Measurements from ENCODE around the gene WDR7.

WDR7 gene

DNA sequence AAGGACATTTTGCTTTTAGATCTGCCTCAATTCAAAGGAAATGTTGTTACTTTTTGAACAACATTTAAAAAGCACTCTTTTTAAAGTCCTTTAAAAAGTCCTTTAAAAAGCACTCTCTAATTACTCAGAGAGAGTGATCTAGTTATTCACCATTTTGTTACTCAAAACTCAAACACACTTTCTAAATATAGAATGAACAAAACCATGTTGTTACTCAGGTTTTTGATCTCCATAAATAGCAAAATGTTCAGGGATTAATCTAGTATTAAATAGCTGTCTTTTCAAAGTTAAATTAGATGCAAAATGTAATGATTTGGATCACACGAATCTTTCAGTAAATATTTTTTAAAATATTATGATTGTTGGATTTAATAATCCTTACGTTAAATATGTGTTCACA lies 352.2 kb downstream of the WDR7 start:
- H2BK12ac ChIP-seq (ENCODE audit: low read length), result no peak overlapping the region
- H3K4ac ChIP-seq (ENCODE audit: low read length), result no peak overlapping the region
- DNase-seq (ENCODE audit: low spot score), result no peak

GRCh38 chr18:57004366-57005121 lies 353.4 kb downstream of the WDR7 start:
- H3K4me3 ChIP-seq (ENCODE audit: low read length in 2 of 2), result no peak overlapping the region
- H3K27ac ChIP-seq (replicated peaks; ENCODE audit: low read length), result no peak overlapping the region
- H3K4me1 ChIP-seq (ENCODE audit: control insufficient read depth in 2 of 2, insufficient read depth in 1 of 2, low read depth in 1 of 2, low read length in 2 of 2), result peaks cover 0 to 22% of the 10 kb centered on the region in 2 donors
- H3K18ac ChIP-seq (ENCODE audit: low read length), result no peak overlapping the region
- H2BK5ac ChIP-seq (ENCODE audit: low read length), result no peak overlapping the region
- no peak overlapping the region for H3K4ac ChIP-seq (ENCODE audit: low read length)
- no peak overlapping the region for H2BK12ac ChIP-seq (ENCODE audit: low read length)
- H4K91ac ChIP-seq (ENCODE audit: low read depth, low read length, poor library complexity), result no peak overlapping the region
- H2AK5ac ChIP-seq (ENCODE audit: low read depth, low read length), result no peak overlapping the region
- H3K79me1 ChIP-seq (ENCODE audit: low read depth, low read length), result no peaks in the 10 kb centered on the region
- no peaks in the 10 kb centered on the region for H3K9me3 ChIP-seq (replicated peaks in 1 of 2; ENCODE audit: control insufficient read depth in 2 of 2, insufficient read depth in 1 of 2, low read depth in 1 of 2, low read length in 2 of 2)
- H3K9ac ChIP-seq (ENCODE audit: low read depth, low read length, poor library complexity), result no peak overlapping the region
- no peak overlapping the region for H2BK15ac ChIP-seq (ENCODE audit: low read length)
- H3K23ac ChIP-seq (ENCODE audit: low read depth, low read length, poor library complexity), result no peak overlapping the region
- no peak for DNase-seq (ENCODE audit: low spot score)
- WGBS, 2 donors (ENCODE audit: extremely low coverage in 2 of 2, insufficient read length in 2 of 2, insufficient replicate concordance in 1 of 2), result no CpG with 5 or more reads among the region's 5 CpGs
- no peak overlapping the region for H3K14ac ChIP-seq (ENCODE audit: low read length)
- H3K27me3 ChIP-seq (ENCODE audit: control insufficient read depth in 3 of 3, insufficient read depth in 3 of 3, low read depth in 1 of 3, low read length in 3 of 3), result no peaks in the 10 kb centered on the region
- no peak overlapping the region for H3K4me2 ChIP-seq (ENCODE audit: insufficient read depth, low read length, poor library complexity, severe bottlenecking)
- no peak overlapping the region for H2AFZ ChIP-seq (ENCODE audit: low read length)
- no peak overlapping the region for H4K8ac ChIP-seq (ENCODE audit: low read depth, low read length)
- H2BK120ac ChIP-seq (ENCODE audit: low read depth, low read length), result no peak overlapping the region
- no peaks in the 10 kb centered on the region for H3K36me3 ChIP-seq (replicated peaks in 1 of 2; ENCODE audit: control insufficient read depth in 2 of 2, insufficient read depth in 2 of 2, low read length in 2 of 2)

More for the DNA sequence above, 352.2 kb downstream of the WDR7 start:
- Histone ChIP-seq H3K9me3 (replicated peaks in 1 of 2; ENCODE audit: control insufficient read depth in 2 of 2, insufficient read depth in 1 of 2, low read depth in 1 of 2, low read length in 2 of 2) (no peaks in the 10 kb centered on the region), H4K8ac (ENCODE audit: low read depth, low read length) (no peak overlapping the region), H2BK120ac (ENCODE audit: low read depth, low read length) (no peak overlapping the region), H3K36me3 (replicated peaks in 1 of 2; ENCODE audit: control insufficient read depth in 2 of 2, insufficient read depth in 2 of 2, low read length in 2 of 2) (no peaks in the 10 kb centered on the region), H2BK15ac (ENCODE audit: low read length) (no peak overlapping the region), H3K14ac (ENCODE audit: low read length) (no peak overlapping the region), H3K79me1 (ENCODE audit: low read depth, low read length) (no peaks in the 10 kb centered on the region), H3K9ac (ENCODE audit: low read depth, low read length, poor library complexity) (no peak overlapping the region), H3K4me3 (ENCODE audit: low read length in 2 of 2) (no peak overlapping the region), H2BK5ac (ENCODE audit: low read length) (no peak overlapping the region), H3K27me3 (ENCODE audit: control insufficient read depth in 3 of 3, insufficient read depth in 3 of 3, low read depth in 1 of 3, low read length in 3 of 3) (no peaks in the 10 kb centered on the region), H4K91ac (ENCODE audit: low read depth, low read length, poor library complexity) (no peak overlapping the region), H3K18ac (ENCODE audit: low read length) (no peak overlapping the region), H3K4me2 (ENCODE audit: insufficient read depth, low read length, poor library complexity, severe bottlenecking) (no peak overlapping the region), H3K23ac (ENCODE audit: low read depth, low read length, poor library complexity) (no peak overlapping the region), H3K4me1 (ENCODE audit: control insufficient read depth in 2 of 2, insufficient read depth in 1 of 2, low read depth in 1 of 2, low read length in 2 of 2) (peaks cover 0 to 22% of the 10 kb centered on the region in 2 donors), H3K27ac (replicated peaks; ENCODE audit: low read length) (no peak overlapping the region), H2AK5ac (ENCODE audit: low read depth, low read length) (no peak overlapping the region), H2AFZ (ENCODE audit: low read length) (no peak overlapping the region)
- WGBS, 2 donors (ENCODE audit: extremely low coverage in 2 of 2, insufficient read length in 2 of 2, insufficient replicate concordance in 1 of 2), result no CpG with 5 or more reads among the region's 2 CpGs

DNA sequence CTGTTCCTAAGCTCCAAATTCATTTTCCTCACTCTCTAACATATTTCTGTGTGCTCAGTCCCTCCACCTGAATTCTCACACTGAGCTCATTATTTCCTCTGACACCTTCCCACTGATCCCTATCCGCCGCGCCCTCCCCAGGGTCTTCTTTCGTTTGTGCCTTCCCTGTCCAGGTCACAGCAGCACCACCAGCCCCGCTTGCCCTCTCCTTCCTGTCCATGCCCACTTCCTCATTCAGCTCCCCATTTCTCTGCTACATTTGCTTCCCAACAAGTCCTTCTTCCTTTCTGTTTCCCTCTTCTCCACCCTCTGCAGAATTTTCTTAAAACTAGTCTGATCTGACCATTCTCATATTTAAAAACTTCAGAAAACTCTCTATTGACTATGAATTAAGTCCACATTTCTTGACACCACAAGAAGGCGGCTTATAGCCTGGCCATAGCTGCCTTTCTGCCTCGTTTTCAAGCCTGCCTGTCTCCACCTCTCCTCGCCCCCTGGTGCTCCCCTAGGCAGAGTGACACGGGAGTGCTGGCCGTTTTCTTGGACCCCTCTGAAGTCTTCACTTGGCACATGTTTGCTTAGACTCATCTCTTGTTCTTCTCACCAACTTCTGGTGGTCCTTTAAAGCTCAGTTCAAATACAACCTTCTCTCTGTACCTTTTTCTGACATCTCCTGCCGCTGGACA lies 357.0 kb downstream of the WDR7 start:
- Histone ChIP-seq H2BK15ac (ENCODE audit: low read length) (no peak overlapping the region), H3K4me1 (ENCODE audit: control insufficient read depth in 2 of 2, insufficient read depth in 1 of 2, low read depth in 1 of 2, low read length in 2 of 2) (peaks cover 0 to 5% of the 10 kb centered on the region in 2 donors), H3K14ac (ENCODE audit: low read length) (no peak overlapping the region), H3K4ac (ENCODE audit: low read length) (no peak overlapping the region), H2BK120ac (ENCODE audit: low read depth, low read length) (no peak overlapping the region), H2AK5ac (ENCODE audit: low read depth, low read length) (no peak overlapping the region), H3K36me3 (replicated peaks in 1 of 2; ENCODE audit: control insufficient read depth in 2 of 2, insufficient read depth in 2 of 2, low read length in 2 of 2) (no peaks in the 10 kb centered on the region), H3K4me2 (ENCODE audit: insufficient read depth, low read length, poor library complexity, severe bottlenecking) (no peak overlapping the region), H2BK5ac (ENCODE audit: low read length) (no peak overlapping the region), H3K79me1 (ENCODE audit: low read depth, low read length) (no peaks in the 10 kb centered on the region), H3K9ac (ENCODE audit: low read depth, low read length, poor library complexity) (no peak overlapping the region), H2AFZ (ENCODE audit: low read length) (no peak overlapping the region), H3K4me3 (ENCODE audit: low read length in 2 of 2) (no peak overlapping the region), H4K8ac (ENCODE audit: low read depth, low read length) (no peak overlapping the region), H3K27me3 (ENCODE audit: control insufficient read depth in 3 of 3, insufficient read depth in 3 of 3, low read depth in 1 of 3, low read length in 3 of 3) (no peaks in the 10 kb centered on the region), H3K9me3 (replicated peaks in 1 of 2; ENCODE audit: control insufficient read depth in 2 of 2, insufficient read depth in 1 of 2, low read depth in 1 of 2, low read length in 2 of 2) (peaks cover 0 to 2% of the 10 kb centered on the region in 2 donors), H3K23ac (ENCODE audit: low read depth, low read length, poor library complexity) (no peak overlapping the region), H3K18ac (ENCODE audit: low read length) (peak overlapping the region; percentile 35), H2BK12ac (ENCODE audit: low read length) (no peak overlapping the region), H3K27ac (replicated peaks; ENCODE audit: low read length) (no peak overlapping the region), H4K91ac (ENCODE audit: low read depth, low read length, poor library complexity) (no peak overlapping the region)
- no peak for DNase-seq (ENCODE audit: low spot score)
- WGBS, 2 donors (ENCODE audit: extremely low coverage in 2 of 2, insufficient read length in 2 of 2, insufficient replicate concordance in 1 of 2), result no CpG with 5 or more reads among the region's 11 CpGs

GRCh38 chr18:57009844-57010243 lies 358.7 kb downstream of the WDR7 start:
- no CpG with 5 or more reads among the region's 4 CpGs for WGBS, 2 donors (ENCODE audit: extremely low coverage in 2 of 2, insufficient read length in 2 of 2, insufficient replicate concordance in 1 of 2)
- H2BK12ac ChIP-seq (ENCODE audit: low read length), result no peak overlapping the region
- H2BK5ac ChIP-seq (ENCODE audit: low read length), result no peak overlapping the region
- H2BK15ac ChIP-seq (ENCODE audit: low read length), result no peak overlapping the region
- H3K9me3 ChIP-seq (replicated peaks in 1 of 2; ENCODE audit: control insufficient read depth in 2 of 2, insufficient read depth in 1 of 2, low read depth in 1 of 2, low read length in 2 of 2), result peaks cover 0 to 2% of the 10 kb centered on the region in 2 donors
- no peaks in the 10 kb centered on the region for H3K27me3 ChIP-seq (ENCODE audit: control insufficient read depth in 3 of 3, insufficient read depth in 3 of 3, low read depth in 1 of 3, low read length in 3 of 3)
- no peak overlapping the region for H3K27ac ChIP-seq (replicated peaks; ENCODE audit: low read length)
- H4K91ac ChIP-seq (ENCODE audit: low read depth, low read length, poor library complexity), result no peak overlapping the region
- no peak overlapping the region for H2BK120ac ChIP-seq (ENCODE audit: low read depth, low read length)
- no peak for DNase-seq (ENCODE audit: low spot score)
- no peak overlapping the region for H2AFZ ChIP-seq (ENCODE audit: low read length)
- H3K18ac ChIP-seq (ENCODE audit: low read length), result no peak overlapping the region
- no peak overlapping the region for H3K4me3 ChIP-seq (ENCODE audit: low read length in 2 of 2)
- no peak overlapping the region for H2AK5ac ChIP-seq (ENCODE audit: low read depth, low read length)
- no peak overlapping the region for H3K14ac ChIP-seq (ENCODE audit: low read length)
- no peak overlapping the region for H3K4ac ChIP-seq (ENCODE audit: low read length)
- H3K36me3 ChIP-seq (replicated peaks in 1 of 2; ENCODE audit: control insufficient read depth in 2 of 2, insufficient read depth in 2 of 2, low read length in 2 of 2), result no peaks in the 10 kb centered on the region
- H3K79me1 ChIP-seq (ENCODE audit: low read depth, low read length), result no peaks in the 10 kb centered on the region
- H3K4me1 ChIP-seq (ENCODE audit: control insufficient read depth in 2 of 2, insufficient read depth in 1 of 2, low read depth in 1 of 2, low read length in 2 of 2), result peaks cover 0 to under 1% of the 10 kb centered on the region in 2 donors
- H3K4me2 ChIP-seq (ENCODE audit: insufficient read depth, low read length, poor library complexity, severe bottlenecking), result no peak overlapping the region
- no peak overlapping the region for H4K8ac ChIP-seq (ENCODE audit: low read depth, low read length)
- no peak overlapping the region for H3K9ac ChIP-seq (ENCODE audit: low read depth, low read length, poor library complexity)
- H3K23ac ChIP-seq (ENCODE audit: low read depth, low read length, poor library complexity), result no peak overlapping the region

Data from neuronal stem cell (in vitro differentiated cells).